ENCODE results near the gene ISCU. TPM values are rescaled to one million over a fixed set of nuclear protein-coding genes. Genes with fewer than 3 reads are reported as not detected.

ISCU gene
- total RNA-seq, 2 donors from 2014 or later: 93.7 to 97.5 TPM

DNA sequence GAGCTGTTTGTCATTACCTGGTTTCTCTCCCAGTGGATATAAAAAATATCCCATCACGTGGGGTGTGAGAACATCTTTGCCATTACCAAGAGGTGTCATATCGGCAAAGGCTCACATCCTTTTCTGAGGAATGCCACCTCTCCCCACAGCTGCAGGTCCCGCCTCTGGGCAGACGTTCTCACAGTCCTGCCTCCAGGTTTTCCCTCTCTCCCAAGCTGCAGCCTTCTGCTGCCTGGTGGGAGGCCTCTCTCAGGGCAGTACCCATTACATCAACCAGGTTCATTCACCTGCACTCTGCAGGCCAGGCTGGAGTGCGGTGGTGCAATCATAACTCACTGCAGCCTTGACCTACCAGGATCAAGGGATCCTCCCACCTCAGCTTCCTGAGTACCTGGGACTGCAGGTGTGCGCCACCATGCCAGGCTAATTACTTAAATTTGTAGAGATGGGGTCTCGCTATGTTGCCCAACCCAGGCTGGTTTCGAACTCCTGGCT, 50.4 kb downstream of the ISCU start:
- Histone ChIP-seq H3K36me3 (no peaks in the 10 kb centered on the region), H3K4me1 (peaks cover 5% of the 10 kb centered on the region), H3K9me3 (no peaks in the 10 kb centered on the region), H3K27me3 (no peaks in the 10 kb centered on the region), H3K27ac (no peak overlapping the region), H3K9ac (ENCODE audit: low read depth in 2 of 2, low read length in 2 of 2) (no peak overlapping the region), H3K4me3 (no peak overlapping the region)
- intact Hi-C loops (cut with DNase I): no loop called here
- no peak for TF ChIP-seq CTCF (IDR thresholded peaks at IDR 0.05)
- DNase-seq: no peak

GRCh38 chr12:108613548-108613947, 51.2 kb downstream of the ISCU start:
- Histone ChIP-seq H3K4me3 (no peak overlapping the region), H3K4me1 (peaks cover 7% of the 10 kb centered on the region), H3K9me3 (no peaks in the 10 kb centered on the region), H3K36me3 (no peaks in the 10 kb centered on the region), H3K27ac (no peak overlapping the region), H3K27me3 (no peaks in the 10 kb centered on the region), H3K9ac (ENCODE audit: low read depth in 2 of 2, low read length in 2 of 2) (no peak overlapping the region)
- no peak for DNase-seq
- intact Hi-C loops (cut with DNase I): no loop called here
- no peak for TF ChIP-seq CTCF (IDR thresholded peaks at IDR 0.05)

GRCh38 chr12:108614041-108614440, 51.6 kb downstream of the ISCU start:
- Histone ChIP-seq H3K4me3 (no peak overlapping the region), H3K9ac (ENCODE audit: low read depth in 2 of 2, low read length in 2 of 2) (no peak overlapping the region), H3K36me3 (no peaks in the 10 kb centered on the region), H3K9me3 (no peaks in the 10 kb centered on the region), H3K27ac (no peak overlapping the region), H3K4me1 (peaks cover 7% of the 10 kb centered on the region), H3K27me3 (no peaks in the 10 kb centered on the region)
- no peak for TF ChIP-seq CTCF (IDR thresholded peaks at IDR 0.05)
- intact Hi-C loops (cut with DNase I): no loop called here
- no peak for DNase-seq

GRCh38 chr12:108614639-108615038, 52.2 kb downstream of the ISCU start:
- Histone ChIP-seq H3K36me3 (no peaks in the 10 kb centered on the region), H3K9me3 (no peaks in the 10 kb centered on the region), H3K9ac (ENCODE audit: low read depth in 2 of 2, low read length in 2 of 2) (no peak overlapping the region), H3K27ac (no peak overlapping the region), H3K4me3 (no peak overlapping the region), H3K4me1 (peaks cover 7% of the 10 kb centered on the region), H3K27me3 (no peaks in the 10 kb centered on the region)
- no peak for DNase-seq
- intact Hi-C loops (cut with DNase I): no loop called here
- no peak for TF ChIP-seq CTCF (IDR thresholded peaks at IDR 0.05)

- Histone ChIP-seq H3K4me3 (no peak overlapping the region), H3K27me3 (no peaks in the 10 kb centered on the region), H3K9ac (ENCODE audit: low read depth in 2 of 2, low read length in 2 of 2) (no peak overlapping the region), H3K36me3 (no peaks in the 10 kb centered on the region), H3K9me3 (no peaks in the 10 kb centered on the region), H3K27ac (no peak overlapping the region), H3K4me1 (peaks cover 7% of the 10 kb centered on the region)
- intact Hi-C loops (cut with DNase I): no loop called here
- DNase-seq: no peak
- no peak for TF ChIP-seq CTCF (IDR thresholded peaks at IDR 0.05)
These were observed 53.5 kb downstream of the ISCU start for GRCh38 chr12:108615918-108616317.
